Spleen (tissue), 11 donors: ENCODE results near the gene PRSS38. TPM values are rescaled to one million over a fixed set of nuclear protein-coding genes. Genes with fewer than 3 reads are reported as not detected.

Experiments
- DNase-seq: peaks from one replicate; pipeline ENCODE4 v3.0.0-alpha.2; 2020
- H3K27ac ChIP-seq, 8 donors: fragments of 200-600 bp; sonication (generic) in 7 of 8; 1 replicate in 4 of 8; 2 replicates in 4 of 8; pipeline versions ENCODE4 v1.5.0 to v1.8.0; 2016 to 2021; ENCODE audit warnings: inconsistent platforms in 4 of 8, mild to moderate bottlenecking in 4 of 8, moderate library complexity in 1 of 8
- H3K27me3 ChIP-seq, 7 donors: fragments of 200-600 bp; sonication (generic) in 6 of 7; replicated peaks in 1 of 7; 1 replicate in 4 of 7; 2 replicates in 3 of 7; pipeline versions ENCODE4 v1.5.0 to v1.8.0; 2016 to 2021; ENCODE audit warnings: inconsistent platforms in 3 of 7, mild to moderate bottlenecking in 1 of 7
- H3K36me3 ChIP-seq, 6 donors: fragments of 200-600 bp; sonication (generic) in 5 of 6; 1 replicate in 4 of 6; 2 replicates in 2 of 6; pipeline versions ENCODE4 v1.5.0 to v1.8.0; 2016 to 2021; ENCODE audit warnings: inconsistent platforms in 2 of 6
- H3K4me1 ChIP-seq, 6 donors: fragments of 200-600 bp; sonication (generic) in 5 of 6; 1 replicate in 3 of 6; 2 replicates in 3 of 6; pipeline versions ENCODE4 v1.5.0 to v1.8.0; 2016 to 2021; ENCODE audit warnings: inconsistent platforms in 3 of 6
- H3K4me3 ChIP-seq, 8 donors: fragments of 200-600 bp; sonication (generic) in 7 of 8; 1 replicate in 4 of 8; 2 replicates in 4 of 8; pipeline versions ENCODE4 v1.5.0 to v1.8.0; 2016 to 2021; ENCODE audit warnings: inconsistent platforms in 4 of 8, mild to moderate bottlenecking in 4 of 8, moderate library complexity in 2 of 8
- H3K9me3 ChIP-seq, 8 donors: fragments of 200-600 bp; sonication (generic) in 7 of 8; 1 replicate in 4 of 8; 2 replicates in 4 of 8; pipeline versions ENCODE4 v1.5.0 to v1.8.0; 2016 to 2021; ENCODE audit warnings: inconsistent platforms in 4 of 8
- POLR2A ChIP-seq, 3 donors: fragments of 450-650 bp; IDR thresholded peaks; one replicate each; pipeline ENCODE4 v1.5.1; 2017; ENCODE audit warnings: antibody characterized with exemption in 3 of 3, mild to moderate bottlenecking in 1 of 3
- POLR2AphosphoS5 ChIP-seq, 3 donors: sonication (generic); formaldehyde crosslinking; IDR thresholded peaks; one replicate each; pipeline ENCODE4 v1.5.1; 2017; ENCODE audit warnings: antibody characterized with exemption in 3 of 3
- WGBS, 5 donors: extraction: QIAGEN DNeasy Blood & Tissue Kit in 3 of 5; methylation state at CpG; one replicate each; pipeline versions ENCODE4 v1.1.5 to v1.1.7; 2013 to 2018; 5-methylcytosine and 5-hydroxymethylcytosine counted together
- intact Hi-C: fragments of 100-400 bp; cut with DNase I; formaldehyde crosslinking; loops from one replicate; pipeline ENCODE4 v1.15.0; 2023; ENCODE audit warnings: low total_unique reads
- polyA plus RNA-seq, 3 donors: library from polyadenylated mRNA; stranded (reverse); fragments of 200-250 nt; gene quantifications; one replicate each; pipeline ENCODE4 v1.2.1, GENCODE V29; 2013
- total RNA-seq, 7 donors: library from RNA; depleted of rRNA in 3 of 7; stranded (reverse); fragments of >200 nt in 3 of 7; fragmentation: NEBNext Ultra II Directional in 4 of 7; extraction: Animal tissue kit (Norgen Biotek cat#: 25700) in 4 of 7; gene quantifications; one replicate each; pipeline versions ENCODE4 v1.1.0 to v1.2.1, GENCODE V29; 2016 to 2021
- TF ChIP-seq, protein P1 (sequence below), 11 experiments: fragments of 200-600 bp in 7 of 11; fragments of 450-650 bp in 4 of 11; sonication (generic) in 4 of 11; IDR thresholded peaks in 8 of 11; conservative IDR thresholded peaks in 3 of 11; 1 replicate in 7 of 11; 2 replicates in 4 of 11; pipeline versions ENCODE4 v1.4.0 to v1.8.0; 2016 to 2021; ENCODE audit warnings: antibody characterized with exemption in 11 of 11, inconsistent platforms in 4 of 11, mild to moderate bottlenecking in 1 of 11
- donor health status: healthy with polysubstance abuse.
- donor health status: DM: no; HTN: no; CAD: no; lungs with moderate emphysema.
- donor health status: DM: no; HTN: no; CAD: no.
- donor health status: Bipolar disorder and iron deficiency.
- donor health status: healthy.
- donor health status: DM: no; HTN: no; CAD: no.
- donor health status: DM: yes; HTN: yes; CAD: no.

Gene PRSS38
- total and polyA plus RNA-seq, 10 donors = not detected

DNA sequence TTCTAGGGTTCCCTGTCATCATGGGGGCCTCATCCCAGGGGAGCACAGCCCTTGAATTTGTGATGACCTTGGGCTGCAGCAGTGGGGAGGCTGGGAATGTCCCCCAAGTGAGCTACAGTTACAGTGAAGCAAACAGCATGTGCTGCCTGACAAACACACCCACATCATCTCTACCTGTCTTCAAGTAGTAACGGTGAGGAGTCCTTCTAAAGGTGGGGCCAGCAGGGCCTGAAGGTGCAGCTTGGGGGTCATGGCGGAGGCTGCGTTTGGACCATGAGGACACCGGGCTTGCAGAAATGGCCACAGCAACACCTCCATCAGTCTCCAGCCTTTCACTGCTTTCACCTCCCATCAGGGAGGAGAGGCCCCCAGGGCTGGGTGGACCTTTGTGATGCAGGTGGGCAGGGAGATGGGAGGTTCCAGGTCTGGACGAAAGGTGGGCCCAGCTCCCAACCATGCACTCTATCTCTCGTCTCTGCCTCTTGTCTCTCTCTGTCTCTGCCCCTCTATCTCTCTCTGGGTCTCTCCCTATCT lies 76.5 kb downstream of the PRSS38 start:
- no peak overlapping the region for H3K27ac ChIP-seq
- peaks cover 0 to 12% (median 7%) of the 10 kb centered on the region in 6 donors for H3K4me1 ChIP-seq
- DNase-seq = peak; percentile 64
- 85 to 92% (median 91%) methylated on average over 5 to 6 of the region's 6 CpGs for WGBS, 5 donors
- H3K4me3 ChIP-seq = no peak overlapping the region
- peaks cover 0 to 10% (median 7%) of the 10 kb centered on the region in 7 donors for H3K27me3 ChIP-seq
- H3K9me3 ChIP-seq = no peaks in the 10 kb centered on the region
- TF ChIP-seq, protein P1, sequence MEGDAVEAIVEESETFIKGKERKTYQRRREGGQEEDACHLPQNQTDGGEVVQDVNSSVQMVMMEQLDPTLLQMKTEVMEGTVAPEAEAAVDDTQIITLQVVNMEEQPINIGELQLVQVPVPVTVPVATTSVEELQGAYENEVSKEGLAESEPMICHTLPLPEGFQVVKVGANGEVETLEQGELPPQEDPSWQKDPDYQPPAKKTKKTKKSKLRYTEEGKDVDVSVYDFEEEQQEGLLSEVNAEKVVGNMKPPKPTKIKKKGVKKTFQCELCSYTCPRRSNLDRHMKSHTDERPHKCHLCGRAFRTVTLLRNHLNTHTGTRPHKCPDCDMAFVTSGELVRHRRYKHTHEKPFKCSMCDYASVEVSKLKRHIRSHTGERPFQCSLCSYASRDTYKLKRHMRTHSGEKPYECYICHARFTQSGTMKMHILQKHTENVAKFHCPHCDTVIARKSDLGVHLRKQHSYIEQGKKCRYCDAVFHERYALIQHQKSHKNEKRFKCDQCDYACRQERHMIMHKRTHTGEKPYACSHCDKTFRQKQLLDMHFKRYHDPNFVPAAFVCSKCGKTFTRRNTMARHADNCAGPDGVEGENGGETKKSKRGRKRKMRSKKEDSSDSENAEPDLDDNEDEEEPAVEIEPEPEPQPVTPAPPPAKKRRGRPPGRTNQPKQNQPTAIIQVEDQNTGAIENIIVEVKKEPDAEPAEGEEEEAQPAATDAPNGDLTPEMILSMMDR (IDR thresholded peaks at IDR 0.05 in 8 of 11, conservative IDR thresholded peaks at IDR 0.05 in 3 of 11) = no peak
- TF ChIP-seq POLR2A (IDR thresholded peaks at IDR 0.05) (no peak), POLR2AphosphoS5 (IDR thresholded peaks at IDR 0.05) (no peak)
- intact Hi-C loops = no loop called here
- no peaks in the 10 kb centered on the region for H3K36me3 ChIP-seq

DNA sequence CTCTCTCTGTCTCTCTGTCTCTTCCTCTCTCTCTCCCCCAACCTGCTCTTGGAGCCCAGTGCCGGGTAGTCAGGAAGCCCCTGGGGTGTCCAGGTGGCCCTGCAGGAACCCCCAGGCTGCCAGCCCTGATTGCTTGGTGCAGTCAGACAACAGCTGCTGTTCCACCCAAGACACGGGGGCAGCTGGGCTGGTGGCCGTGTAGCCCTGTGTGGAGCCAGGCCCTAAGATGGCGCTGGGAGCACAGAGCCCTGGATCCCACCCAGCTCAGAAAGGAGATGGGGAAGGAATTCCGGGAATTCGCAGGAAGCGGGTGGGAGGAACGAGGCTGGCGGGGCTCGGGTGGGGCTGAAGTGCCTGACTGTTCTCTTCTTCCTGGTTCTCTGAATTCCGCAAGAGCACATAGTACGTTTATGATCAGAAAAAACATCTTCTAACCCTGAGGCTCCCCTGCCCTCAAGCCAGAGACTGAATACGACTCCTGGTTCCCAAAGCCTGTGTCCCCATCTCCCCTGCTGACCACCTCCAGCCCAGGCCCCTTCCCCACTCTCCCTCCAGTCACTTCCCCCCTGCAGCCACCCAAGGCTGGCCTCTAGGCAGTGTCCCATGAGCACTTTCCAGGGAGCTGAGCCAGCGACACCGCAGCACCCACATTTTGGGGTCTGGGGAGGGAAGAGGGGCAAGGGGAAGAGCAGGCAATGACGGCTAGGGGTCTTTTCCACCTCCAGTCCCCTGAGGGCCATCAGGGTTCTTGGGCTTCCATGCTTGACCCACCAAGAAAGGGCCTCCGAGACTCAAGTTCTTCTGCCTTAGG lies 77.2 kb downstream of the PRSS38 start:
- peaks cover 0 to 5% (median under 1%) of the 10 kb centered on the region in 6 donors for H3K4me1 ChIP-seq
- DNase-seq = peak; percentile 73
- H3K27me3 ChIP-seq = peaks cover 0 to 4% (median under 1%) of the 10 kb centered on the region in 7 donors
- TF ChIP-seq POLR2AphosphoS5 (IDR thresholded peaks at IDR 0.05) (no peak), POLR2A (IDR thresholded peaks at IDR 0.05) (no peak)
- TF ChIP-seq, protein P1 (IDR thresholded peaks at IDR 0.05 in 8 of 11, conservative IDR thresholded peaks at IDR 0.05 in 3 of 11) = no peak
- H3K4me3 ChIP-seq = no peak overlapping the region
- intact Hi-C loops = no loop called here
- no peaks in the 10 kb centered on the region for H3K9me3 ChIP-seq
- H3K27ac ChIP-seq = no peak overlapping the region
- 69 to 90% (median 78%) methylated on average over 16 to 17 of the region's 17 CpGs for WGBS, 5 donors
- H3K36me3 ChIP-seq = no peaks in the 10 kb centered on the region

DNA sequence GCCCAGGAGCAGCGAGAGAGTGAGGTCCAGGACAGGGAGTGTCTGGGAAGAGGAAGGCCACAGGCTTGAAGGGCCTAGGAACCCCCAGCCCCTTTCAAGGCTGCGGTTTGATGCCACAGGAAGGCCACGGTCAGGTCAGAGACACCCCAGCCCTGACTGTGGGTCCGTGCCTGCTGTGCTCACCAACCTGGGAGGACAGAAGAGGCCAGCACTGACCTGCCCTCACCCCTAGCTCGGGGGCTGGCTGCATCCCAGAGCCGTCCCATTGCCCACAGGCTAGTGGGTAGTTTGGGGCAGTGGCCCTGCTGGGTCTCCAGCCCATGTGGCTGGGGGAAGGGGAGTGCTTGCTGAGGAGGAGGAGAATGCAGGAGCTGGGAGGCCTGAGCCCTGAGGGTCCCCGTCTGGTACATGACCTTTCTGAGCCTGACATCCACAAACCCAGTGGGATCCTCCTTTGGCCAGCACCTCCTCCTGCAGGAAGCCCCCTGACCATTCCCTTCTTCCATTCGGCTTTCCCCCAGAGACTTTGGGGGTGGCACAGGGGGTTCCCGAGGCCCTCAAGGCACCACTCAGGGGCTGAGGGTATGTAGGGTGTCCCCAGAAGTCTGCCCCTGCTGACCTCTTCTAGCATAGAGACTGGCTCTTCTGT lies 77.9 kb downstream of the PRSS38 start:
- Histone ChIP-seq H3K4me3 (no peak overlapping the region), H3K27me3 (no peaks in the 10 kb centered on the region), H3K9me3 (no peaks in the 10 kb centered on the region), H3K4me1 (no peaks in the 10 kb centered on the region), H3K36me3 (no peaks in the 10 kb centered on the region), H3K27ac (no peak overlapping the region)
- WGBS, 5 donors = 60 to 88% (median 83%) methylated on average over 7 to 9 of the region's 9 CpGs
- no peak for TF ChIP-seq POLR2A (IDR thresholded peaks at IDR 0.05)
- TF ChIP-seq, protein P1 (IDR thresholded peaks at IDR 0.05 in 8 of 11, conservative IDR thresholded peaks at IDR 0.05 in 3 of 11) = no peak
- TF ChIP-seq POLR2AphosphoS5 (IDR thresholded peaks at IDR 0.05) = no peak
- no peak for DNase-seq
- intact Hi-C loops = no loop called here
